Activated naive CD8-positive, alpha-beta T cell treated with anti-CD3 and anti-CD28 coated beads, Interleukin-2, amount 10 ng/mL, durations not matched to agents 7 days and 5 days (primary cell): Measurements from ENCODE around the gene GALNT17. TPM values are rescaled to one million over a fixed set of nuclear protein-coding genes. Genes with fewer than 3 reads are reported as not detected.

Source experiments
- ATAC-seq: fragments of 150-1000 bp; cut with Tn5 transposase; one replicate; pipeline ENCODE4 v1.10.0; 2021; ENCODE audit warnings: low read depth, moderate library complexity
- POLR2A ChIA-PET: fragments of 350-600 bp; sonication (Branson Sonifier 250); formaldehyde crosslinking; loops from one replicate; lab custom pipeline; 2021; ENCODE audit warnings: antibody characterized with exemption; lab: Charles Lee
- DNase-seq: peaks from one replicate; pipeline ENCODE4 v3.0.0; 2021
- H3K27ac Mint-ChIP-seq: one replicate; pipeline ENCODE4 v1.8.0; 2022; ENCODE audit warnings: mild to moderate bottlenecking, mixed read lengths
- H3K27me3 Mint-ChIP-seq: one replicate; pipeline ENCODE4 v1.8.0; 2022; ENCODE audit warnings: mild to moderate bottlenecking, moderate library complexity, mixed read lengths
- H3K36me3 Mint-ChIP-seq: one replicate; pipeline ENCODE4 v1.8.0; 2021; ENCODE audit warnings: mild to moderate bottlenecking, mixed read lengths
- H3K4me1 Mint-ChIP-seq: one replicate; pipeline ENCODE4 v1.8.0; 2021; ENCODE audit warnings: mixed read lengths
- H3K4me3 Mint-ChIP-seq: one replicate; pipeline ENCODE4 v1.8.0; 2022; ENCODE audit warnings: mild to moderate bottlenecking, moderate library complexity, mixed read lengths
- H3K9me3 Mint-ChIP-seq: one replicate; pipeline ENCODE4 v1.8.0; 2021; ENCODE audit warnings: mixed read lengths
- total RNA-seq, 2 experiments: library from RNA; stranded (reverse); gene quantifications; one replicate each; pipeline ENCODE4 v1.2.3, GENCODE V29; 2021

The GALNT17 gene
- total RNA-seq, 2 experiments from 2014 or later: not detected

- POLR2A ChIA-PET: no interaction called here
- no peaks in the 10 kb centered on the region for H3K36me3 Mint-ChIP-seq
- no peaks in the 10 kb centered on the region for H3K27me3 Mint-ChIP-seq
- H3K9me3 Mint-ChIP-seq: peaks cover 21% of the 10 kb centered on the region
- no peaks in the 10 kb centered on the region for H3K4me1 Mint-ChIP-seq
- DNase-seq (no peak), ATAC-seq (no peak)
- no peak overlapping the region for H3K4me3 Mint-ChIP-seq
- H3K27ac Mint-ChIP-seq: no peak overlapping the region
Observed at GRCh38 chr7:71538210-71538609, 406.3 kb downstream of the GALNT17 start.

- no peaks in the 10 kb centered on the region for H3K36me3 Mint-ChIP-seq
- ATAC-seq (no peak), DNase-seq (no peak)
- peaks cover 13% of the 10 kb centered on the region for H3K9me3 Mint-ChIP-seq
- POLR2A ChIA-PET: no interaction called here
- no peak overlapping the region for H3K4me3 Mint-ChIP-seq
- no peaks in the 10 kb centered on the region for H3K4me1 Mint-ChIP-seq
- no peaks in the 10 kb centered on the region for H3K27me3 Mint-ChIP-seq
- H3K27ac Mint-ChIP-seq: no peak overlapping the region
Observed at GRCh38 chr7:71539615-71540014, 407.7 kb downstream of the GALNT17 start.

GRCh38 chr7:71541707-71542353 is 409.9 kb downstream of the GALNT17 start:
- no peak overlapping the region for H3K27ac Mint-ChIP-seq
- peaks cover 6% of the 10 kb centered on the region for H3K9me3 Mint-ChIP-seq

GRCh38 chr7:71543396-71543795 is 411.5 kb downstream of the GALNT17 start:
- Mint-ChIP-seq H3K4me1 (no peaks in the 10 kb centered on the region), H3K4me3 (no peak overlapping the region), H3K36me3 (no peaks in the 10 kb centered on the region), H3K9me3 (peaks cover 5% of the 10 kb centered on the region), H3K27ac (no peak overlapping the region), H3K27me3 (no peaks in the 10 kb centered on the region)
- POLR2A ChIA-PET: no interaction called here
- no peak for DNase-seq
- ATAC-seq: no peak

More at GRCh38 chr7:71541707-71542353, 409.9 kb downstream of the GALNT17 start:
- H3K4me3 Mint-ChIP-seq: no peak overlapping the region
- H3K27me3 Mint-ChIP-seq: no peaks in the 10 kb centered on the region
- DNase-seq (no peak), ATAC-seq (no peak)
- no peaks in the 10 kb centered on the region for H3K36me3 Mint-ChIP-seq
- H3K4me1 Mint-ChIP-seq: no peaks in the 10 kb centered on the region
- POLR2A ChIA-PET: no interaction called here

- H3K4me3 Mint-ChIP-seq: no peak overlapping the region
- no peaks in the 10 kb centered on the region for H3K36me3 Mint-ChIP-seq
- H3K27ac Mint-ChIP-seq: no peak overlapping the region
- POLR2A ChIA-PET: no interaction called here
- H3K27me3 Mint-ChIP-seq: no peaks in the 10 kb centered on the region
- peaks cover 3% of the 10 kb centered on the region for H3K9me3 Mint-ChIP-seq
- ATAC-seq: no peak
- no peaks in the 10 kb centered on the region for H3K4me1 Mint-ChIP-seq
- no peak for DNase-seq
Observed at GRCh38 chr7:71544816-71545215, 412.9 kb downstream of the GALNT17 start.

GRCh38 chr7:71547426-71547825 is 415.5 kb downstream of the GALNT17 start:
- Mint-ChIP-seq H3K27me3 (no peaks in the 10 kb centered on the region), H3K9me3 (peaks cover 4% of the 10 kb centered on the region), H3K4me1 (no peaks in the 10 kb centered on the region), H3K4me3 (no peak overlapping the region), H3K36me3 (no peaks in the 10 kb centered on the region), H3K27ac (no peak overlapping the region)
- POLR2A ChIA-PET: no interaction called here
- DNase-seq: no peak
- no peak for ATAC-seq

- no peak for DNase-seq
- POLR2A ChIA-PET: no interaction called here
- no peak overlapping the region for H3K27ac Mint-ChIP-seq
Observed at GRCh38 chr7:71548746-71549145, 416.8 kb downstream of the GALNT17 start.

GRCh38 chr7:71553306-71553705 is 421.4 kb downstream of the GALNT17 start:
- Mint-ChIP-seq H3K9me3 (peaks cover 5% of the 10 kb centered on the region), H3K27ac (no peak overlapping the region), H3K4me1 (no peaks in the 10 kb centered on the region), H3K27me3 (no peaks in the 10 kb centered on the region), H3K36me3 (no peaks in the 10 kb centered on the region), H3K4me3 (no peak overlapping the region)
- DNase-seq (no peak), ATAC-seq (no peak)
- POLR2A ChIA-PET: no interaction called here

More at GRCh38 chr7:71548746-71549145, 416.8 kb downstream of the GALNT17 start:
- no peaks in the 10 kb centered on the region for H3K36me3 Mint-ChIP-seq
- H3K9me3 Mint-ChIP-seq: peaks cover 4% of the 10 kb centered on the region
- no peak overlapping the region for H3K4me3 Mint-ChIP-seq
- H3K4me1 Mint-ChIP-seq: no peaks in the 10 kb centered on the region
- no peak for ATAC-seq
- no peaks in the 10 kb centered on the region for H3K27me3 Mint-ChIP-seq

- DNase-seq: no peak
- no peak for ATAC-seq
- POLR2A ChIA-PET: no interaction called here
- Mint-ChIP-seq H3K27ac (no peak overlapping the region), H3K9me3 (peaks cover 8% of the 10 kb centered on the region), H3K4me1 (no peaks in the 10 kb centered on the region), H3K27me3 (no peaks in the 10 kb centered on the region), H3K4me3 (no peak overlapping the region), H3K36me3 (no peaks in the 10 kb centered on the region)
Observed at GRCh38 chr7:71555758-71556157, 423.8 kb downstream of the GALNT17 start.

- H3K4me3 Mint-ChIP-seq: no peak overlapping the region
- peaks cover 10% of the 10 kb centered on the region for H3K9me3 Mint-ChIP-seq
- no peaks in the 10 kb centered on the region for H3K36me3 Mint-ChIP-seq
- H3K4me1 Mint-ChIP-seq: no peaks in the 10 kb centered on the region
- DNase-seq: no peak
- H3K27ac Mint-ChIP-seq: no peak overlapping the region
- H3K27me3 Mint-ChIP-seq: no peaks in the 10 kb centered on the region
- POLR2A ChIA-PET: no interaction called here
- ATAC-seq: no peak
Observed at GRCh38 chr7:71558806-71559613, 427.1 kb downstream of the GALNT17 start.

GRCh38 chr7:71560354-71560995 is 428.5 kb downstream of the GALNT17 start:
- Mint-ChIP-seq H3K27me3 (no peaks in the 10 kb centered on the region), H3K36me3 (no peaks in the 10 kb centered on the region), H3K27ac (no peak overlapping the region), H3K9me3 (peaks cover 8% of the 10 kb centered on the region), H3K4me3 (no peak overlapping the region), H3K4me1 (no peaks in the 10 kb centered on the region)
- ATAC-seq (no peak), DNase-seq (no peak)
- POLR2A ChIA-PET: no interaction called here

GRCh38 chr7:71563276-71563675 is 431.3 kb downstream of the GALNT17 start:
- no peaks in the 10 kb centered on the region for H3K36me3 Mint-ChIP-seq
- no peaks in the 10 kb centered on the region for H3K4me1 Mint-ChIP-seq
- no peak overlapping the region for H3K27ac Mint-ChIP-seq
- POLR2A ChIA-PET: no interaction called here
- H3K9me3 Mint-ChIP-seq: peaks cover 8% of the 10 kb centered on the region
- no peaks in the 10 kb centered on the region for H3K27me3 Mint-ChIP-seq
- H3K4me3 Mint-ChIP-seq: no peak overlapping the region
- ATAC-seq: no peak
- DNase-seq: no peak

GRCh38 chr7:71566376-71566775 is 434.4 kb downstream of the GALNT17 start:
- Mint-ChIP-seq H3K4me3 (no peak overlapping the region), H3K27me3 (no peaks in the 10 kb centered on the region), H3K27ac (no peak overlapping the region), H3K36me3 (no peaks in the 10 kb centered on the region), H3K4me1 (no peaks in the 10 kb centered on the region), H3K9me3 (peaks cover 11% of the 10 kb centered on the region)
- no peak for DNase-seq
- POLR2A ChIA-PET: no interaction called here
- no peak for ATAC-seq

- Mint-ChIP-seq H3K4me1 (no peaks in the 10 kb centered on the region), H3K27me3 (no peaks in the 10 kb centered on the region), H3K9me3 (peaks cover 10% of the 10 kb centered on the region), H3K27ac (no peak overlapping the region), H3K36me3 (no peaks in the 10 kb centered on the region), H3K4me3 (no peak overlapping the region)
- DNase-seq (no peak), ATAC-seq (no peak)
- POLR2A ChIA-PET: no interaction called here
Observed at GRCh38 chr7:71566991-71567390, 435.0 kb downstream of the GALNT17 start.
